Prostate gland (tissue), 2 donors: ENCODE results near the gene SOX10. TPM values are rescaled to one million over a fixed set of nuclear protein-coding genes. Genes with fewer than 3 reads are reported as not detected.

Experiments used
- DNase-seq: peaks from one replicate; pipeline ENCODE4 v3.0.0-alpha.2; 2019; ENCODE audit warnings: low spot score
- H3K27ac ChIP-seq, 2 donors: fragments of 200-600 bp; sonication (generic); 2 replicates each; pipeline ENCODE4 v1.5.1; 2017 to 2019
- H3K27me3 ChIP-seq: fragments of 200-600 bp; sonication (generic); replicated peaks from 2 replicates; pipeline ENCODE4 v1.5.1; 2019; ENCODE audit not compliant: insufficient read depth
- H3K36me3 ChIP-seq, 2 donors: fragments of 200-600 bp; sonication (generic); 1 replicate in 1 of 2; 2 replicates in 1 of 2; pipeline versions ENCODE4 v1.5.1 to v1.8.1; 2017 to 2019
- H3K4me1 ChIP-seq: fragments of 200-600 bp; sonication (generic); replicated peaks from 2 replicates; pipeline ENCODE4 v1.5.1; 2019
- H3K4me3 ChIP-seq, 2 donors: fragments of 200-600 bp; sonication (generic); 2 replicates each; pipeline ENCODE4 v1.5.1; 2017 to 2019
- H3K9me3 ChIP-seq: fragments of 200-600 bp; sonication (generic); 2 replicates; pipeline ENCODE4 v1.5.1; 2017
- CTCF ChIP-seq, 4 experiments: fragments of 200-600 bp in 2 of 4; fragments of 450-650 bp in 2 of 4; sonication (generic) in 2 of 4; IDR thresholded peaks; 1 replicate in 3 of 4; 2 replicates in 1 of 4; pipeline ENCODE4 v1.5.1; 2016 to 2019; ENCODE audit warnings: antibody characterized with exemption in 4 of 4, mild to moderate bottlenecking in 2 of 4, moderate library complexity in 2 of 4
- POLR2A ChIP-seq: fragments of 450-650 bp; IDR thresholded peaks from one replicate; pipeline ENCODE4 v1.6.1; 2016; ENCODE audit warnings: antibody characterized with exemption, mild to moderate bottlenecking
- POLR2AphosphoS5 ChIP-seq: sonication (generic); formaldehyde crosslinking; IDR thresholded peaks from one replicate; pipeline ENCODE4 v1.6.1; 2017; ENCODE audit warnings: antibody characterized with exemption
- WGBS: methylation state at CpG from one replicate; pipeline ENCODE4 v1.1.5; 2018; 5-methylcytosine and 5-hydroxymethylcytosine counted together
- intact Hi-C: fragments of 100-400 bp; cut with DNase I; formaldehyde crosslinking; loops from one replicate; pipeline ENCODE4 v1.14.2; 2022
- total RNA-seq, 2 donors: library from RNA; depleted of rRNA; stranded (reverse); fragments of >200 nt; gene quantifications; one replicate each; pipeline ENCODE4 v1.1.0, GENCODE V29; 2016

SOX10 gene
- total RNA-seq, 2 donors from 2014 or later: 3.3 to 8.1 TPM

GRCh38 chr22:38018938-38019827 is 34.8 kb upstream of the SOX10 start:
- intact Hi-C loops: no loop called here
- DNase-seq: no peak
- H3K27me3 ChIP-seq: no peaks in the 10 kb centered on the region
- H3K4me1 ChIP-seq: peaks cover 15% of the 10 kb centered on the region
- 85% methylated on average over 19 of the region's 19 CpGs for WGBS
- TF ChIP-seq POLR2A (no peak), CTCF (IDR thresholded peaks at IDR 0.05) (no peak), POLR2AphosphoS5 (no peak)
- H3K9me3 ChIP-seq: no peaks in the 10 kb centered on the region
- H3K36me3 ChIP-seq: no peaks in the 10 kb centered on the region
- H3K4me3 ChIP-seq: no peak overlapping the region
- H3K27ac ChIP-seq: no peak overlapping the region

GRCh38 chr22:38017939-38018885 is 33.9 kb upstream of the SOX10 start:
- intact Hi-C loops: no loop called here
- H3K27ac ChIP-seq: peak overlapping the region; percentile 70 to 79
- no peak for DNase-seq
- WGBS: 94% methylated on average over 12 of the region's 12 CpGs
- TF ChIP-seq CTCF (IDR thresholded peaks at IDR 0.05) (no peak), POLR2AphosphoS5 (no peak), POLR2A (no peak)
- H3K4me3 ChIP-seq: no peak overlapping the region
- H3K4me1 ChIP-seq: peaks cover 15% of the 10 kb centered on the region
- H3K9me3 ChIP-seq: no peaks in the 10 kb centered on the region
- H3K27me3 ChIP-seq: no peaks in the 10 kb centered on the region
- no peaks in the 10 kb centered on the region for H3K36me3 ChIP-seq

- Histone ChIP-seq H3K36me3 (no peaks in the 10 kb centered on the region), H3K4me3 (no peak overlapping the region), H3K27me3 (no peaks in the 10 kb centered on the region), H3K9me3 (no peaks in the 10 kb centered on the region), H3K4me1 (peaks cover 15% of the 10 kb centered on the region), H3K27ac (peak overlapping the region; percentile 70 to 79)
- peak; percentile 70 for DNase-seq
- 36% methylated on average over 7 of the region's 7 CpGs for WGBS
- intact Hi-C loops: no loop called here
- TF ChIP-seq CTCF (IDR thresholded peaks at IDR 0.05) (no peak), POLR2AphosphoS5 (peak; percentile 58), POLR2A (no peak)
Observed at GRCh38 chr22:38017272-38017920, 33.0 kb upstream of the SOX10 start.

GRCh38 chr22:38016182-38017151 is 32.1 kb upstream of the SOX10 start:
- TF ChIP-seq CTCF (IDR thresholded peaks at IDR 0.05) (no peak), POLR2AphosphoS5 (peak; percentile 77), POLR2A (no peak)
- Histone ChIP-seq H3K27ac (peak overlapping the region; percentile 70 to 79), H3K27me3 (no peaks in the 10 kb centered on the region), H3K36me3 (no peaks in the 10 kb centered on the region), H3K4me1 (peaks cover 15% of the 10 kb centered on the region), H3K9me3 (no peaks in the 10 kb centered on the region), H3K4me3 (peak overlapping the region in 1 of 2 donors; percentile 9)
- DNase-seq: peak; percentile 86
- WGBS: 19% methylated on average over 33 of the region's 33 CpGs
- intact Hi-C loops: no loop called here
